CD14-positive monocyte (primary cell): ENCODE measurements around the gene CADM1. TPM values are rescaled to one million over a fixed set of nuclear protein-coding genes. Genes with fewer than 3 reads are reported as not detected.

Source experiments
- DNase-seq, 3 donors: peaks; one replicate each; pipeline ENCODE4 v3.0.0-alpha.2; 2011 to 2022
- H2AFZ ChIP-seq: 2 replicates; pipeline ENCODE4 v1.6.0; 2012; ENCODE audit warnings: mild to moderate bottlenecking, low read depth, low read length, inconsistent platforms; ENCODE audit not compliant: insufficient read depth, poor library complexity, severe bottlenecking
- H3K27ac ChIP-seq, 2 donors: 1 replicate in 1 of 2; 2 replicates in 1 of 2; pipeline ENCODE4 v1.5.1; 2012 to 2013; ENCODE audit warnings: low read length in 2 of 2, control low read depth in 1 of 2, inconsistent platforms in 1 of 2, low read depth in 1 of 2, mild to moderate bottlenecking in 1 of 2
- H3K27me3 ChIP-seq, 2 donors: one replicate each; pipeline versions ENCODE4 v1.6.0 to v1.6.1; 2011 to 2013; ENCODE audit warnings: low read length in 2 of 2; ENCODE audit not compliant: control insufficient read depth in 2 of 2, insufficient read depth in 2 of 2
- H3K36me3 ChIP-seq, 2 donors: replicated peaks in 1 of 2; 1 replicate in 1 of 2; 2 replicates in 1 of 2; pipeline versions ENCODE4 v1.5.1 to v1.6.1; 2012 to 2013; ENCODE audit warnings: low read length in 2 of 2, control low read depth in 1 of 2, inconsistent platforms in 1 of 2, mild to moderate bottlenecking in 1 of 2; ENCODE audit not compliant: insufficient read depth in 2 of 2, control insufficient read depth in 1 of 2
- H3K4me1 ChIP-seq, 2 donors: 1 replicate in 1 of 2; 2 replicates in 1 of 2; pipeline versions ENCODE4 v1.5.1 to v1.6.1; 2012 to 2013; ENCODE audit warnings: low read length in 2 of 2, control low read depth in 1 of 2, inconsistent platforms in 1 of 2, mild to moderate bottlenecking in 1 of 2, moderate library complexity in 1 of 2; ENCODE audit not compliant: insufficient read depth in 2 of 2, control insufficient read depth in 1 of 2
- H3K4me2 ChIP-seq: replicated peaks from 2 replicates; pipeline ENCODE3; 2012; ENCODE audit warnings: low read length, moderate library complexity, mild to moderate bottlenecking; ENCODE audit not compliant: poor library complexity, severe bottlenecking; ENCODE audit errors: extremely low read depth
- H3K4me3 ChIP-seq, 3 experiments: fragments of 200-600 bp in 1 of 3; sonication (generic) in 1 of 3; replicated peaks in 1 of 3; 1 replicate in 2 of 3; 2 replicates in 1 of 3; pipeline ENCODE4 v1.5.1; 2011 to 2013; ENCODE audit warnings: low read length in 3 of 3, mild to moderate bottlenecking in 3 of 3, control low read depth in 2 of 3, low read depth in 2 of 3, inconsistent platforms in 1 of 3, moderate library complexity in 1 of 3
- H3K79me2 ChIP-seq: 2 replicates; pipeline ENCODE4 v1.6.0; 2012; ENCODE audit warnings: mild to moderate bottlenecking, control low read depth, inconsistent platforms, low read length, moderate library complexity; ENCODE audit not compliant: insufficient read depth
- H3K9ac ChIP-seq: 2 replicates; pipeline ENCODE4 v1.6.0; 2017; ENCODE audit warnings: low read length, mild to moderate bottlenecking; ENCODE audit not compliant: insufficient read depth, poor library complexity, severe bottlenecking
- H3K9me3 ChIP-seq, 2 donors: replicated peaks in 1 of 2; 1 replicate in 1 of 2; 2 replicates in 1 of 2; pipeline versions ENCODE4 v1.5.1 to v1.6.1; 2012 to 2013; ENCODE audit warnings: low read length in 2 of 2, control low read depth in 1 of 2; ENCODE audit not compliant: control insufficient read depth in 1 of 2, insufficient read depth in 1 of 2
- H4K20me1 ChIP-seq: 2 replicates; pipeline ENCODE4 v1.6.0; 2012; ENCODE audit warnings: mild to moderate bottlenecking, low read length, control low read depth, moderate library complexity; ENCODE audit not compliant: insufficient read depth
- H3K27ac Mint-ChIP-seq, 7 donors: one replicate each; pipeline ENCODE4 v1.8.0; 2020; ENCODE audit warnings: mild to moderate bottlenecking in 7 of 7, mixed read lengths in 7 of 7, moderate library complexity in 6 of 7, inconsistent platforms in 2 of 7
- H3K27me3 Mint-ChIP-seq, 3 donors: one replicate each; pipeline ENCODE4 v1.8.0; 2021 to 2022; ENCODE audit warnings: low read depth in 3 of 3, mild to moderate bottlenecking in 3 of 3, mixed read lengths in 3 of 3, moderate library complexity in 3 of 3, inconsistent platforms in 1 of 3
- H3K36me3 Mint-ChIP-seq, 2 donors: one replicate each; pipeline ENCODE4 v1.8.0; 2020; ENCODE audit warnings: mixed read lengths in 2 of 2, inconsistent platforms in 1 of 2, mild to moderate bottlenecking in 1 of 2
- H3K4me1 Mint-ChIP-seq: one replicate; pipeline ENCODE4 v1.8.0; 2020; ENCODE audit warnings: mild to moderate bottlenecking, mixed read lengths
- H3K4me3 Mint-ChIP-seq, 2 donors: one replicate each; pipeline ENCODE4 v1.8.0; 2020; ENCODE audit warnings: mild to moderate bottlenecking in 2 of 2, mixed read lengths in 2 of 2, moderate library complexity in 1 of 2
- H3K9me3 Mint-ChIP-seq, 7 donors: one replicate each; pipeline ENCODE4 v1.8.0; 2020 to 2022; ENCODE audit warnings: mixed read lengths in 7 of 7, mild to moderate bottlenecking in 6 of 7, moderate library complexity in 6 of 7, inconsistent platforms in 2 of 7
- CTCF ChIP-seq: fragments of 200-600 bp; IDR thresholded peaks from one replicate; pipeline ENCODE4 v1.8.0; 2022; ENCODE audit warnings: antibody characterized with exemption, mild to moderate bottlenecking
- WGBS: methylation state at CpG from one replicate; pipeline ENCODE4 v1.1.5; 2013; ENCODE audit warnings: missing lambda C conversion rate; ENCODE audit not compliant: insufficient coverage; 5-methylcytosine and 5-hydroxymethylcytosine counted together
- intact Hi-C, 2 donors: fragments of 100-400 bp; cut with micrococcal nuclease; formaldehyde crosslinking; loops; one replicate each; pipeline versions ENCODE4 v1.15.0 to v1.15.1; 2023
- polyA plus RNA-seq, 3 donors: library from polyadenylated mRNA; depleted of rRNA in 1 of 3; unstranded in 2 of 3; stranded (reverse) in 1 of 3; fragments of 300-500 nt in 2 of 3; fragments of >200 nt in 1 of 3; fragmentation: Illumina TruSeq in 2 of 3; gene quantifications; 1 replicate in 2 of 3; 2 replicates in 1 of 3; pipeline ENCODE4 v1.2.3, GENCODE V29; 2012 to 2021

The CADM1 gene
- polyA plus RNA-seq, 3 donors = not detected

GRCh38 chr11:115527534-115528125 lies 23.4 kb upstream of the CADM1 start:
- Mint-ChIP-seq H3K4me1 (no peaks in the 10 kb centered on the region), H3K9me3 (peaks cover 0 to 4% (median 1%) of the 10 kb centered on the region in 7 donors), H3K27me3 (peaks cover 3 to 12% (median 7%) of the 10 kb centered on the region in 3 donors), H3K36me3 (no peaks in the 10 kb centered on the region), H3K4me3 (no peak overlapping the region), H3K27ac (no peak overlapping the region)
- no peaks in the 10 kb centered on the region for H4K20me1 ChIP-seq
- H3K9ac ChIP-seq = no peak overlapping the region
- H3K27me3 ChIP-seq = no peaks in the 10 kb centered on the region
- H3K4me3 ChIP-seq = no peak overlapping the region
- no peaks in the 10 kb centered on the region for H3K4me1 ChIP-seq
- H2AFZ ChIP-seq = no peak overlapping the region
- H3K79me2 ChIP-seq = no peaks in the 10 kb centered on the region
- H3K27ac ChIP-seq = no peak overlapping the region
- no peak for DNase-seq
- WGBS = no CpG with 5 or more reads among the region's 2 CpGs
- intact Hi-C loops = no loop called here
- TF ChIP-seq CTCF = no peak
- H3K36me3 ChIP-seq = no peaks in the 10 kb centered on the region
- no peak overlapping the region for H3K4me2 ChIP-seq
- no peaks in the 10 kb centered on the region for H3K9me3 ChIP-seq

GRCh38 chr11:115525531-115526006 lies 21.4 kb upstream of the CADM1 start:
- H3K36me3 Mint-ChIP-seq = no peaks in the 10 kb centered on the region
- H3K9me3 Mint-ChIP-seq = peaks cover 0 to 4% (median 1%) of the 10 kb centered on the region in 7 donors
- H3K36me3 ChIP-seq = no peaks in the 10 kb centered on the region
- intact Hi-C loops = no loop called here
- no peak overlapping the region for H3K4me2 ChIP-seq
- H3K4me1 ChIP-seq = no peaks in the 10 kb centered on the region
- no peaks in the 10 kb centered on the region for H3K9me3 ChIP-seq
- no peaks in the 10 kb centered on the region for H3K4me1 Mint-ChIP-seq
- H4K20me1 ChIP-seq = no peaks in the 10 kb centered on the region
- no peak overlapping the region for H3K4me3 Mint-ChIP-seq
- no peak overlapping the region for H3K4me3 ChIP-seq
- no peak for TF ChIP-seq CTCF
- no peak for DNase-seq
- no peaks in the 10 kb centered on the region for H3K79me2 ChIP-seq
- peaks cover 3 to 12% (median 9%) of the 10 kb centered on the region in 3 donors for H3K27me3 Mint-ChIP-seq
- H3K27me3 ChIP-seq = no peaks in the 10 kb centered on the region
- no peak overlapping the region for H3K9ac ChIP-seq
- no peak overlapping the region for H3K27ac ChIP-seq
- no peak overlapping the region for H3K27ac Mint-ChIP-seq
- H2AFZ ChIP-seq = no peak overlapping the region
- WGBS = 89% methylated on average over 3 of the region's 9 CpGs
